B cell (primary cell): ENCODE measurements around the gene SERPINB1. TPM values are rescaled to one million over a fixed set of nuclear protein-coding genes. Genes with fewer than 3 reads are reported as not detected.

ENCODE experiments used
- ATAC-seq: fragments of 200-7000 bp; cut with Tn5 transposase; one replicate; pipeline ENCODE4 v1.10.0; 2021; ENCODE audit warnings: low read depth, mild to moderate bottlenecking, moderate number of reproducible peaks, moderate library complexity
- CTCF ChIA-PET: fragments of 350-600 bp; sonication (Branson Sonifier 250); formaldehyde crosslinking; loops from one replicate; lab custom pipeline; 2021; ENCODE audit warnings: antibody characterized with exemption, inconsistent platforms; lab: Charles Lee
- POLR2A ChIA-PET: fragments of 350-600 bp; sonication (Branson Sonifier 250); formaldehyde crosslinking; loops from one replicate; lab custom pipeline; 2021; ENCODE audit warnings: antibody characterized with exemption; lab: Charles Lee
- DNase-seq: peaks from one replicate; pipeline ENCODE4 v3.0.0; 2013
- H2AFZ ChIP-seq: 2 replicates; pipeline ENCODE4 v1.6.1; 2012; ENCODE audit warnings: mild to moderate bottlenecking, low read depth, low read length; ENCODE audit not compliant: insufficient read depth, poor library complexity, severe bottlenecking
- H3K27ac ChIP-seq, 2 donors: 1 replicate in 1 of 2; 2 replicates in 1 of 2; pipeline ENCODE4 v1.5.1; 2012 to 2013; ENCODE audit warnings: low read length in 2 of 2, mild to moderate bottlenecking in 2 of 2, moderate library complexity in 1 of 2
- H3K27me3 ChIP-seq, 4 experiments: fragments of 200-600 bp in 1 of 4; sonication (generic) in 1 of 4; replicated peaks in 1 of 4; 1 replicate in 2 of 4; 2 replicates in 2 of 4; pipeline versions ENCODE4 v1.6.1 to v1.7.0; 2013 to 2016; ENCODE audit warnings: low read length in 3 of 4, mild to moderate bottlenecking in 2 of 4, mixed read lengths in 1 of 4, moderate library complexity in 1 of 4; ENCODE audit not compliant: insufficient read depth in 4 of 4, control insufficient read depth in 3 of 4; ENCODE audit errors: control extremely low read depth in 1 of 4
- H3K36me3 ChIP-seq, 2 experiments: replicated peaks in 1 of 2; 1 replicate in 1 of 2; 2 replicates in 1 of 2; pipeline versions ENCODE4 v1.6.1 to v1.7.1; 2013; ENCODE audit warnings: low read length in 1 of 2; ENCODE audit not compliant: insufficient read depth in 2 of 2, control insufficient read depth in 1 of 2; ENCODE audit errors: control extremely low read depth in 1 of 2, extremely low read depth in 1 of 2
- H3K4me1 ChIP-seq, 2 donors: fragments of 200-600 bp in 1 of 2; sonication (generic) in 1 of 2; 1 replicate in 1 of 2; 2 replicates in 1 of 2; pipeline versions ENCODE4 v1.5.1 to v1.6.1; 2013 to 2017; ENCODE audit warnings: low read length in 2 of 2; ENCODE audit not compliant: control insufficient read depth in 2 of 2, insufficient read depth in 2 of 2
- H3K4me2 ChIP-seq: replicated peaks from 2 replicates; pipeline ENCODE3; 2012; ENCODE audit warnings: mild to moderate bottlenecking, low read depth, low read length; ENCODE audit not compliant: poor library complexity, severe bottlenecking
- H3K4me3 ChIP-seq, 5 experiments: fragments of 200-600 bp in 1 of 5; sonication (generic) in 1 of 5; 1 replicate in 3 of 5; 2 replicates in 2 of 5; pipeline versions ENCODE4 v1.5.1 to v1.7.0; 2011 to 2016; ENCODE audit warnings: low read length in 4 of 5, mild to moderate bottlenecking in 4 of 5, low read depth in 2 of 5, control low read depth in 1 of 5, moderate library complexity in 1 of 5; ENCODE audit not compliant: insufficient read depth in 1 of 5; ENCODE audit errors: control extremely low read depth in 1 of 5, extremely low read depth in 1 of 5
- H3K79me2 ChIP-seq: fragments of 200-600 bp; sonication (generic); one replicate; pipeline ENCODE4 v1.6.0; 2016; ENCODE audit warnings: low read length; ENCODE audit not compliant: control insufficient read depth, insufficient read depth
- H3K9ac ChIP-seq: fragments of 200-600 bp; sonication (generic); 2 replicates; pipeline ENCODE4 v1.6.1; 2017; ENCODE audit warnings: mild to moderate bottlenecking, low read length, moderate library complexity
- H3K9me3 ChIP-seq, 3 donors: one replicate each; pipeline versions ENCODE4 v1.6.1 to v1.7.1; 2013; ENCODE audit warnings: low read length in 2 of 3; ENCODE audit not compliant: control insufficient read depth in 2 of 3, insufficient read depth in 1 of 3; ENCODE audit errors: control extremely low read depth in 1 of 3
- H4K20me1 ChIP-seq: 2 replicates; pipeline ENCODE4 v1.6.0; 2012; ENCODE audit warnings: mild to moderate bottlenecking, low read length; ENCODE audit not compliant: insufficient read depth, control insufficient read depth, poor library complexity, severe bottlenecking
- H3K27ac Mint-ChIP-seq: one replicate; pipeline ENCODE4 v1.8.0; 2021; ENCODE audit warnings: mixed read lengths
- H3K27me3 Mint-ChIP-seq: one replicate; pipeline ENCODE4 v1.8.0; 2021; ENCODE audit warnings: mixed read lengths
- H3K4me1 Mint-ChIP-seq: one replicate; pipeline ENCODE4 v1.8.0; 2021; ENCODE audit warnings: mixed read lengths
- H3K4me3 Mint-ChIP-seq: one replicate; pipeline ENCODE4 v1.8.0; 2021; ENCODE audit warnings: mixed read lengths
- H3K9me3 Mint-ChIP-seq: one replicate; pipeline ENCODE4 v1.8.0; 2022; ENCODE audit warnings: mixed read lengths; ENCODE audit not compliant: insufficient read depth
- CTCF ChIP-seq: fragments of 200-600 bp; IDR thresholded peaks from one replicate; pipeline ENCODE4 v1.8.0; 2022; ENCODE audit warnings: antibody characterized with exemption, mild to moderate bottlenecking
- EZH2 ChIP-seq: IDR thresholded peaks from 2 replicates; pipeline ENCODE4 v1.6.1; 2012; ENCODE audit warnings: borderline replicate concordance, low read depth, mild to moderate bottlenecking, moderate library complexity, low read length; ENCODE audit not compliant: insufficient read depth, poor library complexity, severe bottlenecking
- WGBS: methylation state at CpG from one replicate; pipeline ENCODE4 v1.1.5; 2013; ENCODE audit warnings: missing lambda C conversion rate; ENCODE audit not compliant: insufficient coverage; 5-methylcytosine and 5-hydroxymethylcytosine counted together
- intact Hi-C: fragments of 100-400 bp; cut with micrococcal nuclease; formaldehyde crosslinking; loops from one replicate; pipeline ENCODE4 v1.10.0; 2022
- polyA plus RNA-seq: library from polyadenylated mRNA; depleted of rRNA; stranded (reverse); fragments of >200 nt; gene quantifications from 2 replicates; pipeline ENCODE4 v1.2.3, GENCODE V29; 2012
- total RNA-seq, 2 donors: library from RNA; stranded (reverse); fragments of 120-200 nt in 1 of 2; gene quantifications; 1 replicate in 1 of 2; 2 replicates in 1 of 2; pipeline versions ENCODE4 v1.2.3 to v1.2.4, GENCODE V29; 2013 to 2022

The SERPINB1 gene
- total and polyA plus RNA-seq, 2 donors (not counting 1 experiment from before 2014, with no cell fraction given): 23.2 to 52.5 TPM

- Histone ChIP-seq H3K9ac (no peak overlapping the region), H4K20me1 (no peaks in the 10 kb centered on the region), H3K79me2 (no peaks in the 10 kb centered on the region), H3K4me1 (peaks cover 44 to 51% of the 10 kb centered on the region in 2 donors), H3K27ac (no peak overlapping the region), H3K4me3 (no peak overlapping the region), H3K9me3 (peaks cover 0 to 16% (median 2%) of the 10 kb centered on the region in 3 donors), H3K27me3 (no peaks in the 10 kb centered on the region), H3K36me3 (peaks cover 0 to 14% of the 10 kb centered on the region in 2 experiments), H2AFZ (no peak overlapping the region), H3K4me2 (no peak overlapping the region)
- no peak overlapping the region for H3K4me3 Mint-ChIP-seq
- H3K4me1 Mint-ChIP-seq: peaks cover 59% of the 10 kb centered on the region
- DNase-seq (no peak), ATAC-seq (no peak)
- CTCF ChIA-PET: interaction anchor here (0.6 to 13.3 kb wide), 18 partner anchors 6 to 138 kb away, joined by 3 to 383 read pairs (median 4); partner anchors contain the start of gene SERPINB1
- H3K27ac Mint-ChIP-seq: peak overlapping the region; percentile 77
- no peak for TF ChIP-seq CTCF
- no peak for TF ChIP-seq EZH2
- intact Hi-C loops: no loop called here
- no peaks in the 10 kb centered on the region for H3K27me3 Mint-ChIP-seq
- POLR2A ChIA-PET: interaction anchor here (0.6 to 1.6 kb wide), 10 partner anchors 8 to 81 kb away, joined by 3 to 12 read pairs (median 4); partner anchors contain the start of genes SERPINB1 and SERPINB9
- 71% methylated on average over 2 of the region's 5 CpGs for whole genome bisulfite sequencing
- peaks cover 4% of the 10 kb centered on the region for H3K9me3 Mint-ChIP-seq
Measured at GRCh38 chr6:2850538-2851113, 9.0 kb upstream of the SERPINB1 start.

- peaks cover 0 to 16% (median 2%) of the 10 kb centered on the region in 3 donors for H3K9me3 ChIP-seq
- intact Hi-C loops: loop anchor here (5.0 kb wide), 1 partner anchor 208 kb away; no protein-coding TSS in a partner anchor
- H3K27me3 ChIP-seq: no peaks in the 10 kb centered on the region
- POLR2A ChIA-PET: interaction anchor here (0.7 to 1.2 kb wide), 6 partner anchors 10 to 140 kb away, joined by 3 to 12 read pairs (median 4); partner anchors contain the start of gene SERPINB9
- peaks cover 27 to 33% of the 10 kb centered on the region in 2 donors for H3K4me1 ChIP-seq
- H3K79me2 ChIP-seq: no peaks in the 10 kb centered on the region
- Mint-ChIP-seq H3K4me1 (peaks cover 43% of the 10 kb centered on the region), H3K9me3 (peaks cover 4% of the 10 kb centered on the region), H3K27me3 (no peaks in the 10 kb centered on the region), H3K4me3 (peak overlapping the region; percentile 52), H3K27ac (peak overlapping the region; percentile 84)
- peak overlapping the region; percentile 30 to 73 for H3K27ac ChIP-seq
- no peaks in the 10 kb centered on the region for H4K20me1 ChIP-seq
- WGBS: 51% methylated on average over 5 of the region's 10 CpGs
- H3K9ac ChIP-seq: peak overlapping the region; percentile 7
- CTCF ChIA-PET: interaction anchor here (0.6 to 13.3 kb wide), 10 partner anchors 8 to 140 kb away, joined by 3 to 383 read pairs (median 70); partner anchors contain the start of gene SERPINB9
- no peak overlapping the region for H3K4me3 ChIP-seq
- DNase-seq: peak; percentile 80
- peak; percentile 69 for ATAC-seq
- peaks cover 0 to 5% of the 10 kb centered on the region in 2 experiments for H3K36me3 ChIP-seq
- H2AFZ ChIP-seq: no peak overlapping the region
- H3K4me2 ChIP-seq: peak overlapping the region; percentile 47
- TF ChIP-seq EZH2: no peak
- TF ChIP-seq CTCF: no peak
Measured at GRCh38 chr6:2848851-2849250, 7.2 kb upstream of the SERPINB1 start.
